NCI-H460 (cell line): ENCODE results near the gene APOL2. TPM values are rescaled to one million over a fixed set of nuclear protein-coding genes. Genes with fewer than 3 reads are reported as not detected.

Experiments used
- DNase-seq: peaks from one replicate; pipeline ENCODE4 v3.0.0-alpha.2; 2016; ENCODE audit warnings: low read depth; ENCODE audit errors: extremely low read depth
- small RNA-seq, 2 experiments: library from RNA; depleted of rRNA; stranded (forward); fragments of <200 nt; gene quantifications; one replicate each; pipeline ENCODE3, GENCODE V24; 2014
- total RNA-seq: library from RNA; depleted of rRNA; stranded (reverse); fragments of >200 nt; shearing (Covaris generic); gene quantifications from 2 replicates; pipeline ENCODE4 v1.2.3, GENCODE V29; 2014; rRNA removed

The APOL2 gene
- total RNA-seq, 1 experiment from 2014 or later: 17.7 TPM

DNA sequence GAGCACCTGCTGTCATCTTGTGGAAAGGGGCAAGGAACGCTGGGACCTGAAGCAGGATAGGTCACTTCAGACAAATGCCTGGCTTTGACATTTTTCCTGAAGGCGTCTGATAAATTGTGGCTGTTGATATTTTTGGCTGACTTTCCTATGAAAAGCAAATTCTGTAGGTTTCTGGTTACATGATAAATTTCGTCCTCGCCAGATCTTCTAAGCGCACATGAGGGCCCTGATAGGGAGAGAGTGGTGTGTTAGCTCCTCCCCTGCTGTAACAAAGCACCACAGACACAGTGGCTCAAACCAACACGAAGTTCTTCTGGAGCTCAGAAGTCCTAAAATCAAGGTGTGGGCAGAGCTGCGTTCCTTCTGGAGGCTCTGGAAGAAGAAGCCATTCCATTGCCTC lies 57.3 kb downstream of the APOL2 start:
- no peak for DNase-seq

DNA sequence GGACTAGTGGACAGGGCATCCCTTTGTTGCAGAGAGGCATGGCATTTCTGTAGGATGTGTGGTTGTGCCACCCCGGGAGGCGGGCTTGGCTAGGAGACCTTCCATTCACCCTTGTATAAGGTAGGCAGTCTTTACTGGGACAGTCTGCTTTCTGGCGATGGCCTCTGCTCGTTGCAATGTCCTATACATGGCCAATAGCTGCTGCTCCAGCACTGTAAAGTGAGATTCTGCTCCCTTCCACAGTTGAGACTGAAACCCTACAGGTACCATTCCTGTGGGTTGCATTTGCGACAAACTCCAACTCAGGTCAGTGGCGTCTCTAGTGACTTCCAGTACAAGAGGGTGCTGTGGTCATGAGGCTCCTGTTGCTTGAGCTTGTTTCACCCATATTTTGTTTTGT lies 58.4 kb downstream of the APOL2 start:
- no peak for DNase-seq

DNA sequence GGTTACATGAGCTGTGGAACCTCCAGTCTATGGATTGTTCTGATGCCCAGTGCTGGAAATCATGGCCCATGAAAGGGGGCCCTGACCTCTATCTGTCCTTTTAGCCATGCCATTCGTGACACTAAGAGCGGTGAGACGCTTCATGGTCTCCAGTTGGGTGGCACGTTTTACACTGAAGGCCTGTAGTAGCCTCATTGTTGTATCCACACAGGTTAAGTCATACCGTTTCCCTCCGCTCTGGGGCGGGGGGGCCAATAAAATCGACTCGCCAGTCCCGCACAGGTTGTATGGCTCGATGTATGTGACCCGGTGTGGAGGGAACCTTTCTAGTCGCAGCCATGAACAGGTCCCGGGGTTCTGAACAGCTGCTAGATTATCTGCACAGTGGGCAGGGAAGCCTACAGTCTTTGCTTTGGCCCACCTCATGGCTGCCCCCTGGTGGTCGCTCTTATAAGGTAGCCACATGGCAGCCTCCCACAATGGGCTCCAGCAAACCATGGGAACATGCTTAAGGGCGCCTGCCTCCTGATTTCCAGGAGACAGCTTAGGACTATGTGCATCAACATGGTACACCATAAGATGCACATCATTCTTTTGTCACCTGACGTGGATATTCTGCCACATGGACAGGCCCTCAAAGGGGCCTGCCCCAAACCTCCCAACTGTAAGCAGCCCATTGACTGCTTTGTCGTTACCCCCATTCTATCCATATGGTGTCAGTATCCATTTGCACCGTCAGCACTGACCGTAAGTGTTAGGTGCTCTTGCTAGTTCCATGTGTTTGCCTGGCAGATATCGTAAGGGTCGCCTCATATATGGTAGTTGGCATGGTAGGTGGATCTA lies 59.1 kb downstream of the APOL2 start:
- DNase-seq: peak; percentile 39

GRCh38 chr22:36177160-36177559 lies 62.2 kb downstream of the APOL2 start:
- no peak for DNase-seq

Small RNA genes within 50 kb of the gene (small RNA-seq; reads per million reads assigned to genes)
- 0 reads per million in 2 experiments for gene MIR6819

Other genes starting within 250 kb of the APOL2 start
- gene RBFOX2, start 210.7 kb downstream of the APOL2 start, total RNA-seq: 48.4 and 54.4 TPM in 2 replicates
- 0.10 TPM in 1 of 2 replicates, not detected in the other for gene APOL3, start 78.8 kb downstream of the APOL2 start, total RNA-seq
- gene APOL4, start 37.7 kb downstream of the APOL2 start, total RNA-seq: not detected in 2 replicates
- 1.9 and 2.6 TPM in 2 replicates for gene APOL1, start 13.6 kb upstream of the APOL2 start, total RNA-seq
- gene MYH9, start 148.4 kb upstream of the APOL2 start, total RNA-seq: 96.8 and 105 TPM in 2 replicates
- 25.0 and 29.9 TPM in 2 replicates for gene TXN2, start 242.1 kb upstream of the APOL2 start, total RNA-seq